Measurements from ENCODE around the gene WTIP.
"Not testable (repeated sequence)": the region's sequence is repeated elsewhere in the genome, so short reads cannot be mapped to it uniquely, and the experiment has no call there.

WTIP gene

DNA sequence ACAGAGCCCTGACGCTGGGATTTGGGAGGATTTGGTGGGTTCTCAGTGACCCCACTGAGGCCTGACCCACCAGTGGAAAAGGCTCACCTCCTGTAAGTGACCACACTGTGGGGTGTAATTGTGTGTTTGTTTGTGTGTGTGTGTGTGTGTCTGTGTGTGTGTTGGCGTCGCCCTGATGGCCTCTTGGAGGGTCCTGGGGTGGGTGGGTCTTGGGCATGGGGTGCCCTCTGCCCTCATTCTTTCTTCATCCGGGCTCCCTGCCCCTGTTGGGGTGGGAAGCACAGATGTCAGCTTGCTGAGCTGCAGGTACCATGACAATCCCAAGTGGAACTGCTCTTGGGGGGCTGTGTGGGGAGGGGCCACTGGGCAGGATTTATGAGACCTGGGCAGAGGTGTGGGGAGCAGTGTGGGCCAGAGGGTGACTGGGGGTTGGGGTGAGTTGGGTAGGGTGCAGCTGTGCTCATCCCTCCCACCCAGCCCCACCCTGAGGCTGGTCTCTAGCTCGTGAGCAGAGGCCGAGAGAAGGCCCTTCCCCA is 22.8 kb downstream of the WTIP start:
- no peak for DNase-seq

DNA sequence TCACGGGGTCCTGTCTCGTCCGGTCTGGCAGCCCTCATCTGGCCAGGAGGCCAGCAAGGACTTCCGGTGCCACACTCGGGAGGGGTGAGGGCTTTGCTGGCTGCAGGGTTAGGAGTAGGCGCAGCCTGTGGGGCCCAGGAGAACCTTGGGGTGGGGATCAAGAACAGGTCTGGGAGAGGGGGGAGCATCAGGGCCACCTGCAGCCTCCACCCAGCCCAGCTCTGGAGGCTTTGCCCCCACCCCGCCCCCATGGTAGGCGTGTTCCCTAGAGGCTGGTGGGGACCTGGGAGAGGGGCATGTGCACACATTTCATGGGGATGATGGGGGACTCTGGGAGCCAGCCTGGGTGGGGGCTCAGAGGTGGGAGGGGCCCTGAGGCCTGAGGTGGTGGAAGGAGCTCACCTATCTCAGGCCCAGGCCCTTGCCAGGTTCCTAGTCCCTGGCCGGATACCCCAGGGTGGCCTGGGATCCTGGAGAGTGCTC is 23.3 kb downstream of the WTIP start:
- DNase-seq = no peak

DNA sequence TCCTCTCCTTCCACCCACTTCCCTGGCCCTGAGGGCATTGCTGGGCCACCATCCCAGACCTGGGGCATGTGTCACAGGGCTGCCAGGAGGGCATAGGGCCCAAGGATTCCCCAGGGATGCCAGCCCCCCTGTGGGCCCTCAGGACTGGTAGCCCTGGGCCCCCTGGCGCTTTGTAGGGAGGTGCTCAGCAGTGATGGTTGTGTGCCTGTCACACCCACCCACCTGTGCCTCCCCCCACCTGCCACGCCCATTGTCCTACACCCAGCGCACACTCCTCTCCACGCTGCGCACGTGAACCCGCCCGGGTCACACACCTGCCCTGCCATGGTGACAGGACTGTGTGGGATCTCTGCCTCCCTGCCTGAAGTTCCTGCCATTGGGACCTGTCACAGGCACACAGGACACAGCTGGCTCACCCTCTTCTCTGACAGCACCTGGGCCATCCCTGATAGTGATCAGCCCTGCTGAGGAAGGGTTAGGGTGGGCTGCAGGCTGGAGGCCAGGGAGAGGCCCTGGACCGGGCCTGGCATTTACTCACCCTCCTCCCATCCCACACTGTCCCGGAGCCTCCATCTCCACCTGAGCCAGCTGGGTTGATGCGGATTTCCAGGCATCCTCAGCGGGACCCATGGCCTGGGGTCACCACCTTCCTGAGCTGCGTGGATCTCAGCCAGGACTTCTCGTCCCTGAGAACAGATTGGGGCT is 23.9 kb downstream of the WTIP start:
- DNase-seq = no peak

DNA sequence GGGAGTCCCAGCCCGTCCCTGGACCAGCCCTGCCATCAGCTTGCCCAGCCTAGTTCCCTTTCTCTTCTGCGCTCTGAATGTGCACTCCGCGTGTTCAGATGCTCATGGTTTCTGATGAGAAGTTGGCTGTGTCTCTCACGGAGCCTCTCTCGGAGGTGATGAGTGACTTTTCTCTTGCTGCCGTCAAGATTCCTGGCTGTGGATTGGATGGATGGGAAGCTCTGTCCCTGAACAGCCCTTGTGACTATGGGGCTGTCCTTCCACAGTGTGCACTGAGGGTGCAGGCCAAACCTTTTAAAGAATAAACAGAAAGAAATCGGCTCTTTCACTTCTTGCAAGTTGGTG is 24.4 kb downstream of the WTIP start:
- no peak for DNase-seq

DNA sequence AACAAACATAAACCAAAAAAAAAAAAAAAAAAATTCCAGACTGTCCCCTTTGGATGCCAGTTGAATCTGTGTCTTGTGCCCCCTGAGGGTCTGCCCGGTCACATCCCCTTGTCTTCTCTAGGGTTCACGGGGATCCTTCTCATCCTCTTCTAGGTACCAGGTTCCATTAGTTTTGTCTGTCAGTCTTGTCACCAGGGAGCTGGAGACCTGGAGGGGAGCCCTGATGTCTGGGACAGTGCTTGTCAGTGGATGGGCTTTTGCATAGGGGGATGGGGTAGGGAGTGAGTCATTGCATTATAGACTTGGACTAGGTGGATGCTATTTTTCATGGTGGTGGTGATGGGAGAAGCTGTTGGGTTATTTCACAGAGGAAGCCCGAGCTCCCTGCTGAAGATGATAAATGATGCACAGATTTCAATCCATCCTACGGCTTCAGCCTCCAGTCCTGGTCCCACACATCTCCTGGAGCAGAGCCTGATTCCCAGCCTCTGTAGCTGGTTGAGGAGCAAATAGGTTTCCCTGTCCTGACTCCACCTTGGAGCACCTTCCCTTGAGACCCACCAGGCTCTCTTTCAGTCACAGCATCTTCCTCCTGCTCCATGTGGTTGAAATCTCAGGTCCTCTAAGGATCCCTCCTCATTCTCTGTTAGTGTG is 26.0 kb downstream of the WTIP start:
- no peak for DNase-seq

DNA sequence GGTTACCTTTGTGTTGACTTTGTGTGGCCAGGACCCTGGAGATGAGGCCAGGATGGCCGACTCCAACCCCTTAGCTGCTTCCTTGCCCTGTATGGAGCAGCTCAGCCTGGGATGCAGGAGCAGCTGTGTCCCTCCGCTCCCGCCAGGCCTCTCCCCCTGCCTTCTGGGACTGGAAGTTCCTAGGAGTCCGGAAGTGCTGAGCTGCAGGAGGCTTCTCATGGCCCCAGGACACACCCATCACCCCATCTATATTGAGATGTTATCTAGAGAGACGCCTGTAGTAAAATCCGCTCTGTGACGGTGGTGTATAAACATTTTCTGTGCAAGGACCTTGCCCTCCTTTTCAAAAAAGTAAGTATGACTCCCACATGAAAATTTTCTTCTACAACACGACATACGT is 27.0 kb downstream of the WTIP start:
- DNase-seq = no peak

DNA sequence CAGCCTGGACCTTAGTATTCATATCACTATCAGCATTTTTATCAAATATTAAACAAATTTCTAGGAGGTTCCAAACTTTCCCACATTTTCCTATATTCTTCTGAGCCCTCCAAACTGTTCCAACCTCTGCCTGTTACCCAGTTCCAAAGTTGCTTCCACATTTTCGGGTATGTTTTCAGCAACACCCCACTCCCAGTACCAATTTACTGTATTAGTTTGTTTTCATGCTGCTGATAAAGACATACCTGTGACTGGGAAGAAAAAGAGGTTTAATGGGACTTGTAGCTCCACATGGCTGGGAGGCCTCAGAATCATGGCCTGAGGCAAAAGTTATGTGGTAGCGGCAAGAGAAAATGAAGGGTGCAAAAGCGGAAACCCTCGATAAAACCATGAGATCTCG is 29.3 kb downstream of the WTIP start:
- not testable (repeated sequence) for DNase-seq

- DNase-seq = no peak
Measured at GRCh38 chr19:34512254-34512822, 30.8 kb downstream of the WTIP start.

DNA sequence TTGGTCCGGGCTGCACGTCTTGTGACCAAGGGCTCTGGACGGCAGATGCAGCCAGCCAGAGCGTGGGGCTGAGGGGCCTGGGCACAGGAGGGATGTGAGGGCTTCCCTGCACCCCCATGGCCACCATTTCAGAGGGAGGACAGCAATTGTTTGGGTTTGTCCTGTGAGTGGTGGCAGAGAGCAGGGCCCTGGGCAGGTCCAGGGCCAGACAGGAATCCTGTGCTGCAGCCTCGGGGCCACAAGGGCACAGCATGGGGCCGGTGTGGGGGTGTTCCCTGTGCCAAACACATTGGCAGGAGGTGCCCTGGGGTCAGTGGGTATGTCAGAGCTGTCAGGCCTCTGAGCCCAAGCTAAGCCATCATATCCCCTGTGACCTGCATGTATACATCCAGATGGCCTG is 32.2 kb downstream of the WTIP start:
- no peak for DNase-seq

GRCh38 chr19:34519602-34520001 is 38.0 kb downstream of the WTIP start:
- DNase-seq = no peak

DNA sequence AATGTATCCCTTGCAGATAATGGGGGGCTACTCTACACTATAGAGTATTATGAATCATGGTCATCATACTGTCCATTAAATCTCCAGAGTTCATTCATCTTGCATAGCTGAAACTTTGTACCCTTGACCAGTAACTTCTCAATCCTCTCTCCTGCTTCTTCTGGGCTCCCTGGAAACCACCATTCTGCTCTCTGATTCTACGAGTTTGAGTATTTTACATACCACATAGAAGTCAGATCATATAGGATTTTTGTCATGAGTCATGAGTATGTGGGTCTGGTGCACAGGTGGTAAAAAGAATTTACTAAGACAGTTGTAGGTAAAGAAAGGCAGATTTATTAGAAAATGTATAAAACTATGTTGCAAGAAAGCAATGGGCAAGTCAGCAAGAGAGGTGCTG is 41.9 kb downstream of the WTIP start:
- DNase-seq = no peak

- DNase-seq = no peak
Measured at GRCh38 chr19:34525001-34525400, 43.4 kb downstream of the WTIP start.

GRCh38 chr19:34534206-34534605 is 52.6 kb downstream of the WTIP start:
- DNase-seq = no peak

- no peak for DNase-seq
Measured at GRCh38 chr19:34539396-34539795, 57.8 kb downstream of the WTIP start.

GRCh38 chr19:34540811-34541557 is 59.4 kb downstream of the WTIP start:
- DNase-seq = no peak

DNA sequence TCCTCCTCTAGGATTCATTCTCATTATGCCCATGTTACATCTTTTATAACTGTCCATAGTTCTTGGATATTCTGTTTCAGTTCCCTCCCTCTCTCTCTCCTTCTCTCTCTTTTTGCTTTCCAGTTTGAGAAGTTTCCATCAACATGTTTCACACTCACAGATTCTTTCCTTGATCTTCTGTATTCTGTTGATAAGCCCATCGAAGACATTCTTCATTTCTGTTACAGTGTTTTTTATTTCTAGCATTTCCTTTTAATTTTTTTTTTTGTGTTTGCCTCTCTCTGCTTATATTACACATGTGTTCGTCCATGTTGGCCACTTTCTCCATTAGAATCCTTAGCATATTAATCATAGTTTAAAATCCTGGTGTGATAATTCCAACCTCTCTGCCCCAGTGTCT is 68.3 kb downstream of the WTIP start:
- no peak for DNase-seq

DNA sequence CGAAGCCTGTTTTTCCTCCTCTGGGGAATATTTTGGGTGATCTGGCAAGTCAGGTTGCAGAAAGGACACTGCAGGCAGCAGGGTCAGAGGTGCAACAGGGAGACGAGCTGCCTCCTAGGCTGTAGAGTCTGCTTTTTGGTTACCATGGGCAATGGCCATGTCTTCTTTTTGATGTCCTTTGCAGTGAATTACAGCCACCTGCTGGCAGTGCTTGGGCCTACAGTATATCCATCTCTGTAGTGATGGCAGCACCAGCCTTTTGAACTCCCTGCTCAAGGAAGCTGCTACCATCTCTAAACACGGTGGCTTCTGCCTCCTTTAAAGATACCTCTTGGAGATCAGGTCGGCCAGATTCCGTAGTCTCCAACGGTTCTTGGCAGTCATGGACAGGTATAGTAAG is 73.9 kb downstream of the WTIP start:
- no peak for DNase-seq

GRCh38 chr19:34556488-34556887 is 74.9 kb downstream of the WTIP start:
- peak; percentile 4 for DNase-seq

DNA sequence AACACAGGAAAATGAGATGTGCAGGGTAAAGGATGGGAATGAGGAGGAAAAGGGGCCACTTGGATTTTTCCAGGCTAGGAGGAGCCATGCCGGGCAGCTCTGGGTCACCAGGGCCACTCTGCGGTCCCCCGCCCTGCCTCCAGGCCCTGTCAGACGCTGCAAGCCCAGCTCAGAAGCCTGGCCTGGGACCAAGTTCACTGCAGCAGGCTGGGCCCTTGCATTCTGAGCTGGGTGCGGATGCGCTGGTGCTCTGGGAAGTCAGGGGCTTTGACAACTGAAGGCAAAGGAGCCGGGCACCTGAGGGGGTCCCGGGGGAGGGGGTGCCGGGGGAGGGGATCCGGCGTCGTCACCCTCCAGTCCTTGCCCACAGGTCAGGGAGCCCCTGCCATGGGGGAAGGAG is 77.5 kb downstream of the WTIP start:
- no peak for DNase-seq

- DNase-seq = no peak
Measured at GRCh38 chr19:34560229-34560628, 78.7 kb downstream of the WTIP start.
